Mesenteric fat pad (tissue), 1 donor: ENCODE data around the gene BMS1. TPM values are rescaled to one million over a fixed set of nuclear protein-coding genes. Genes with fewer than 3 reads are reported as not detected.
"Not testable (repeated sequence)": the region's sequence is repeated elsewhere in the genome, so short reads cannot be mapped to it uniquely, and the experiment has no call there.

ENCODE experiments used
- DNase-seq: peaks from one replicate; pipeline ENCODE4 v3.0.0-alpha.2; 2020; ENCODE audit warnings: low spot score
- total RNA-seq: library from RNA; stranded (reverse); fragmentation: NEBNext Ultra II Directional; extraction: Animal tissue kit (Norgen Biotek cat#: 25700); gene quantifications from one replicate; pipeline ENCODE4 v1.2.1, GENCODE V29; 2021
- donor health status: DM: yes; HTN: yes; CAD: no.

Gene BMS1
- total RNA-seq, 1 donor from 2014 or later = 13.7 TPM

DNA sequence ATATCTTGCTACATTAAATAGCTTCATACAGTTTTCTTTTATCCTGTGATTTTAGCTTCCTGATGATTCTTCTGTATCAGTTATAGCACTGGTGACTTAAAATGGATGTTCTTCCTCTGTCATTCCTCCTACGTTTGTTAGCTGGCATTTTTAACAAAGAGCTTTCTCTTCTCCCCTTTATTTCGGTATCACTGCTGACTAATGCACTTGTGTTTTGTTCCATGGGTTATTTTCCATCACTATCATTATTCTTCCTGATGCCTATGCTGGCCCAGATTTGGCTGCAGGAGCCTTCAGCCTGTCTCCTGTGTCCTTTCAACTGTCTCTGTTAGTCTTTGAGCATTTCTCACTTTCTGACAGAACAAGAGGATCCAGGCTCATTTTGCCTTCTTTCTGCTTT lies 13.1 kb downstream of the BMS1 start:
- DNase-seq = no peak

DNA sequence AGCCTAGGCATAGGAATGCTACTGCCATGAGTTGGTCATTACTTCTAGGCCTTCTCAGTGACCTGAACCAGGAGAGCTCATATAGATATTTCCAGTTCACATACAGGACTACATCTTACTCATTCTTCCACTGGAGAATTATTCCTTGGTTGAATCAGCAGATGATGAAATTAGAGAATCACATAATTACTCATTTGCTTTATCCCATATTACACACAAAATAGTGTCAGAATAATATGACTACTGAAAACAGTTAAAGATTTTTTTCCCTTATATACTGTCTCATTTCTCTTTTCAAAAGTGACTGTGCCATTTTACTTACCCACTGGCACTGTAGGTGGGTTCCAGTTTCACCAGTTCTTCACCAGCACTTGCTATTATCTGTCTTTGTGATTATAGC lies 18.5 kb downstream of the BMS1 start:
- DNase-seq = no peak

DNA sequence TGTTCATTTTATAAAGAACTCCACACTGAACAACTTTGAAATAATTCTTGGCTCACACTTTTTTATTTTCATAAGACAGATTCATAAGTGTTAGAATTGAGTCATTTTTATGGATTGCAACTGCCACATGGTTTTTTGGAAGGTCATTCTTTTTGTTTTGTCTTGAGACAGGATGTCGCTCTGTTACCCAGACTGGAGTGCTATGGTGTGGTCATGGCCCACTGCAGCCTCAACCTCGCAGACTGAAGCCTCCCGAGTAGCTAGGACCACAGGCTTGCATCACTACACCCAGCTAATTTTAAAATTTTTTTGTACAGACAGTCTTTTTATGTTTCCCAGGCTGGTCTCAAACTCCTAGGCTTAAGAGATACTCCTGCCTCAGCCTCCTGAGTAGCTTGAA lies 20.3 kb downstream of the BMS1 start:
- DNase-seq = no peak

DNA sequence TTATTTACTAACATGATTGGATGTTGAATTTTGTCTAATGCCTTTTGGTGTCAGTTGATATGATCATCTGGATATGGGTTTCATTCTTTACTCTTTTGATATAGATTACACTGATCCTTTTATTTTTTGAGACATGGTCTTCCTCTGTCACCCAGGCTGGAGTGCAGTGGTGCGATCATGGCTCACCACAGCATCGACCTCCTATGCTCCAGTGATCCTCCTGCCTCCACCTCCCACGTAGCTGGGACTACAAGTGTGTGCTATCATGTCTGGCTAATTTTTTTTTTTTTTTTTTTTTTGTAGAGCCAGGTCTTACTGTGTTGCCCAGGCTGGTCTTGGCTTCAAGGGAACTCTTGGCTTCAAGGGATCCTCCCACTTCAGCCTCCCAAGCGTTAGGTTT lies 27.1 kb downstream of the BMS1 start:
- DNase-seq = no peak

DNA sequence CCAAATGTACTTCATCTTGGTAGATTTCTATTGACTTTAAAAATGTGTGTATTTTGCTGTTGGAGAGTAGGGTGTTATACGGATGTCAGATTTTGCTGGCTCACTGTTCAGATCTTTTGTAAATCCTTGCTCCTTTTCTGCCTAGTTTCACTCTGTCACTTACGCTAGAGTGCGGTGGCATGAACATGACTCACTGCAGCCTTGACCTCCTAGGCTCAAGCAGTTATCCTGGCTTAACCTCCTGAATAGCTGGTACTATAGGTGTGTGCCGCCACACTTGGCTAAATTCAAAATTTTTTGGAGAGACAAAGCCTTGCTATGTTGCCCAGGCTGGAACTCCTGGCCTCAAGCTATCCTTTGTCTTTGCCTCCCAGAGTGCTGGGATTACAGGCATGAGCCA lies 29.4 kb downstream of the BMS1 start:
- DNase-seq = no peak

DNA sequence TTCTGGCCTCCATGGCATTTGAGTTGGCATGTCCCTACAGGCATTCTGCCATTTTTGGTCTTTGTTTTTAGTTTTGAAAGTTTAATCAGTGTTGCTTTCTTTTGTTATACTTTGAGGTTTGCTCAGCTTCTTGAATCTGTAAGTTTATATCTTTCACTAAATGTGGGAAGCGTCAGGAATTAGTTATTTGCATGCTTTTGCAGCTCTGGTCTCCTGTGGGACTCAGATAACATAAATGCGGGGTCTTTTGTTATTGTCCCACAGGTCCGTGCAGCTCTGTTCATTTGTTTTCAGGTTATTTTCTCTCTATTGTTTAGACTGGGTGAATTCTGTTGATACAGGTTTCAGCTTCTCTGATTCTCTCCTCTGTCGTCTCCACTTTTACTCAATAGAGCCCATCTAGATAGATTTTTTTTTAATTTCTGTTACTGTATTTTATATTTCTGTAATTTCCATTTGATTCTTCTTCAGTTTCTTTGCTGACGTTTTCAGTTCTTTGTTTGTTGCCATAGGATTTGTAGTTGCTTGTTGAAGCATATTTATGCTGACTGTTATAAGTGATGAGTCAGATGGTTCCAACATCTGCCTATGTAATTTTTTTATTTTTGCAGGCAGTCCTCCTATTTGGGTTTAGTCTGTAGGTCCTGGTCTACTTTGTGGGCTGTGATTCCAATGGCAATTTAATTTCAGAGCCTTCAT lies 31.5 kb downstream of the BMS1 start:
- DNase-seq = not testable (repeated sequence)

DNA sequence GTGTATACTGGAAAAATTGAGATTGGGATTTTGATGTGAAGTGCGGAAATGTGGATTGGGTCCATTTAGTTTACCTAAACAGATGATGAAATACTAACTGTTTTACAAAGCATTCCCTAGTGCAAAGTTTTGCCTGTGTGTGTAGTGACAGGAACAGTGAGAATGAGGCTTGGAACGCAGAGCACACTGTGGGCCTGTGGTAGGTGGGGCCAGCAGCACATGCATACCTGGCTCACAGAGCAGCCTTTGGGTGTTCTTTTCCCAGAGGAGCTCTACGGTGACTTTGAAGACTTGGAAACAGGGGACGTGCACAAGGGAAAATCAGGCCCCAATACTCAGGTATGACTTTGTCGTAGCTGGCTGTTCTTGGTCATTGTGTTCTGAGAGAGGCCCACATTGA lies 33.7 kb downstream of the BMS1 start:
- DNase-seq = not testable (repeated sequence)

DNA sequence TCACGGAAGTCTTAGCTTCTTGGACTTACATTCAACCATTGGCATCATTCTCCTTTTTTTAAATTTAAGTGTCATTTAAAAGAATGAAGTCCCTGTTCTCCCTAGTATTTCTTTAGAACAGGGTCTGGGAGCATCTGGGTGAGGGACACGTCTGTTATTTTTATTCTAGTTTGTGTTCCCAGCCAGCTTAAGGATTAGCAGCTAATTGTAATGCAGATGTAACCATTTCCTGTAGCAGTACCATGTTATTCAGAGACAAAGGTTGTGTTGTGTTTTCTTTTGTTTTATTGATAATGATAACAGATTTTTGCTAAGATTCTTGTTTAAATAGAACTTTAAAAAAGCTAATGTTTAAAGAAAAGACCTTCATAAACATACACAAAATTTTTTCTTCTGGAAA lies 34.3 kb downstream of the BMS1 start:
- no peak for DNase-seq

DNA sequence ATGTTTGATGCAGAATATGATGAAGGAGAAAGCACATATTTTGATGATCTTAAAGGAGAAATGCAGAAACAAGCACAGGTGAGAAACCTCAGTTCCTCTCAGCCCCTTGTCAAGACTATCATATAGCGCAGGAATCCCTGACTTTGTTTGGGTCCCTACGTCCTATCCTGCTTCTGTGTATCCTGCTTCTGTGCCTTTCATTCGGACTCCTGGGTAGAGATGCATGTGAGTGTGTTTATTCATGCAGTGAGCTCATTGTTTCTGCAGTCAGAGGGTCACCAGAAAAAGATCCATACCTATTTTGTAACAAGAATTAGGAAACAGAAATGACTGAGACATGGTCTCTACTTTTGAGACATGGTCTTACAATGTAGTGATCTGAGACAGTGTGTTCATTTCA lies 34.8 kb downstream of the BMS1 start:
- not testable (repeated sequence) for DNase-seq

DNA sequence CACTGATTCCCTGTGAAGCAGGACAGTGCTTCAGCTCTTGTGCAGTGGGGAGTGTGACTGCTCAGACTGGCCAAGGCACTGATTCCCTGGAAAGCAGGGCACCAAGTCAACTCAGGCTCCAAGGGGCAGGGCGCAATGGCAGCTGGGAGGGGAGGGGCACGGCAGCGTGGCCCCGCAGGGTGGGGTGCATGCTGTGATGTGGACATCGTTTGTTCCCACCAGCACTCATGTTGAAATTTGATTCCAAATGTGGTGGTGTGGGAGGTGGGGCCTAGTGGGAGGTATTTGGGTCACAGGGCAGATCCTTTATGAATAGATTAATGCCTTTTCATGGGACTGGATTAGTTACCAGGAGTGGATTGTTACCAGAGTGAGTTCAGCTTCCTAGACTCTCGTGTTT lies 44.2 kb downstream of the BMS1 start:
- not testable (repeated sequence) for DNase-seq

DNA sequence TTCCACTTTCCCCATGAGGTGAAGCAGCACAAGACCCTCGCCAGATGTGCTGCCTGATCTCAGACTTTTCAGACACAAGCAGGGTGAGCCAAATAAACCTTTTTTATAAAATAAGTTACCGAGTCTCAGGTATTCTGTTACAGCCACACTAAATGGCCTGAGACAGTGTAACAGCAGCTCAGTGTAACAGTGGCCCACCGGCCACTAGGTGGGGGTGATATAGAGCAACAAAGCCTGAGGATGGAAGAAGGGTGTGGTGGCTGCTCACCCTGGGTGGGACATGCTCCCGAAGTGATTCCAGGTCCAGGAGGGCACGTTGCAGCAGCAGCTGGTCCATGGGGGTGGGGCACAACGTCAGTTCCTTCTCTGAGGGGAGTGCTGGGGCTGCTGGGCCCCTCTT lies 44.6 kb downstream of the BMS1 start:
- DNase-seq = no peak

DNA sequence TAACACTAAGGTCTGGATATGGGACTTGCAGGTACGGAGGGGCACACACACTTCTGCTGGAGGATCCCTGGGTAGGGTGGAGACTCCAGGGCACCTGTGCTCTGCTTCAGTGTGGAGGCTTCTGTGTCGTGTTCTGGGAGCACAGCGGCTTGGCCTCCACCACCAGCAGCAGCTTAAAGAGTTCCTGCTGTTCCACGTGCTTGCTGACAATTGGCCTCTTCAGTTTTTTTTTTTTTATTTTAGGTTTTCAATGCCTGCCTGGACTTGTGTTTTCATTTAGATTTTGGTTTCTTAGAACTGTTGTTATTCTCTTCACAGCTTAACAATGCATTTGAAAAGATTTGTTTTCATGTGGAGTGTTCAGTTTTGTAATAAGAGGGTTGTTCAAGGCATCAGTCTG lies 45.8 kb downstream of the BMS1 start:
- DNase-seq = not testable (repeated sequence)

DNA sequence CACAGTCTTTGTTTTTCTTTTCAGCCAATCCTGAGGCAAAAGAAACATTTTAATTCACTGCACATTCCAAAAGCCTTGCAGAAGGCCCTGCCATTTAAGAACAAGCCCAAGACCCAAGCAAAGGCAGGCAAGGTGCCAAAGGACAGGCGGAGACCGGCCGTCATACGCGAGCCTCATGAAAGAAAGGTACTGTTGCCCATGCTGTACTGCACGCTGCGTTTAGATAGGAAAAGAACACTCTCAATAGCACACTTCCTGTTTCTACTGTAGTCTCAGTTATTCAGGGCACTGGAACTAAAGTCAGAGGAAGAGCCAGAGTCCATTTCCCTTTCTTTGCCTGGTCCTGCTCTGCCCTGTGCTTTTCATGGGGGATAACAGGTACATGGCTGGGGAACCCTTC lies 47.6 kb downstream of the BMS1 start:
- no peak for DNase-seq

DNA sequence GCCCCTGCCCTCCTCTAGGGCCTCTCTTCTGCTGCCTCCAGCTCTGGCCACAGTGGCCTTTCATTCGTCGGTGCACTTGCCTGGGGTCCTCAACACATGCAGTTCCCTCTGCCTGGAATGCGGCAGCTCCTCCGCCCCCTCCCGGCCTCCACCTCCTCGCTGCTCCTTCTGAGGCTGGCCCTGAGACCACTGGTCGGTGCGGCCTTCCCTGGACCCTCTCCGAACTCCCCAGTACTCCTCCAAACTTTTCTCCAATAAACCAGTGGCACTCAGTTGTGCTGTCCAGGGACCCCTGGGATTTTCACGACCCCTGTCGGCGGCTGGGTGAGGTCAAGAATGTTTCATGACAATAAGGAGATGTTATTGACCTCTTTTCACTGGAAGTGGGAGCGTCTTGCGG lies 53.5 kb downstream of the BMS1 start:
- no peak for DNase-seq

DNA sequence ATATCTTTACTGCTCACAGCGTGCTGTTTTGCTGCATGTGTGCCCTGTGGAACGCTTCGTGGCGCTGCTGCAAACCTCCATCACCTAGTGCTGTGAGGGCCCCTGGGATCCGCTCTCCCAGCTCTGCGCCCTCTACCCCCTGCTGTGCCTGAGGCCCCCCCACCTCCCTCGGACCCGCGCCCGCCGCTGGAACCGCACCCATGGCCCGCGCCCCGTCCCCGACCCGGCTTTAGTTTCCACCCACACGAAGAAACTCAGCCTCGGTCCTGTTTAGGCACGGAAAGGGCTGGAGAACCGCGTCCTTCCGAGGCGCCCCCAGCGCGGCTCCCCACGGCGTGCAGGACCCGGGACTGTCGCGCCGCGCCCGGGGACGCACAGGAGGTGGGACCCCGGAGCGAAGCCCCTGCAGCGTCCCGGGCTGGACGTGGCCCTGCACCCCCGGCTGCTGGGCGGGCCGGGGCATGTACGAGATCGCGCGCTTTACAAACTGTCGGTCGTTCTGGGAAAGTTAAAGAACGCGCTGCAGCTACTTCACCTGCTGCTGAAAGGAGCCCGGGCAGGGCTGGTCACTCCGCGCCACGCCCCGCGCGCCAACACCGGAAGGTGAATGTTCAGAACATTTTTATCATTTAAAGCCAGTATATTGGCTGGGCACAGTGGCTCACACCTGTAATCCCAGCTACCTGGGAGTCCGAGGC lies 54.3 kb downstream of the BMS1 start:
- DNase-seq = no peak

DNA sequence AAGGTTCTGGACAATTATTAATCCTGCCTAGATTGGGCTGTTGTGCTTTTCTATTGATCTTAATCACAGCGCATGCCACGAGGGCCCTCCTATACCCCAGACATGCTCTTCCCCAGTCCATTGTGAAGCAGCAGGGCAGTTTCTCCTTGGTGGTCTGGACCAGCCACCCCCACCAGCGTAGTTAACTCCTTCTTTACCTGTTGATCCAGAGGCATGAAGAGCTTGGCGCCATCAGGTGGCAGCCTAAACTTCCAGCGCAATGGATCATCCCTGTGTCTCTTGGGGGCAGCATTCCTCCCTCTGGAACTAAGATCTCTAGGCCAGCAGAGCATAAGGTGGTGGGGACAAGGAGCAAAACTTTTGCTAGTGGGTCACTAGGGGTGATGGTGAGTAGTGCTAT lies 62.2 kb downstream of the BMS1 start:
- not testable (repeated sequence) for DNase-seq

DNA sequence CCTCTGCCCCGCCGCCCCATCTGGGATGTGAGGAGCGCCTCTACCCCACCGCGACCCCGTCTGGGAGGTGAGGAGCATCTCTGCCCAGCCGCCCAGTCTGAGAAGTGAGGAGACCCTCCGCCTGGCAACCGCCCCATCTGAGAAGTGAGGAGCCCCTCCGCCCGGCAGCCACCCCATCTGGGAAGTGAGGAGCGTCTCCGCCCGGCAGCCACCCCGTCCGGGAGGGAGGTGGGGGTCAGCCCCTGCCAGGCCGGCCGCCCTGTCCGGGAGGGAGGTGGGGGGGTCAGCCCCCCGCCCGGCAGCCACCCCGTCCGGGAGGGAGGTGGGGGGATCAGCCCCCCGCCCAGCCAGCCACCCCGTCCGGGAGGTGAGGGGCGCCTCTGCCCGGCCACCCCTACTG lies 64.7 kb downstream of the BMS1 start:
- not testable (repeated sequence) for DNase-seq

DNA sequence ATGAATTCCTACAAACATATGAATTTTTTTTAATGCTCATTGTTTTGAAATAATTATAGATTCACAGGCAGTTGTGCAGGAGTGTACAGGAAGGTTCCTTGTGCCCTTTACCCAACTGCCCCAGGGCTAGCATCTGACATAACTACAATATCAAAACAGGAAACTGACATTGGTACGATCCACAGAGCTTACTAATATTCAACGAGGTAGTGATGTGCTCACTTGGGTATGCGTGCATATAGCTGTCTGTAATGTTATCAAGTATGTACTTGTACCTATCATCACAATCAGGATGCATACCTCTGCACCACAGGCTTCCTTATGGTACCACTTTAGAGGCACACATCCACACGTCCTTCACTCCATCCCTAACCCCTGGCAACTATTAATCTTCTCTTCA lies 68.3 kb downstream of the BMS1 start:
- no peak for DNase-seq

DNA sequence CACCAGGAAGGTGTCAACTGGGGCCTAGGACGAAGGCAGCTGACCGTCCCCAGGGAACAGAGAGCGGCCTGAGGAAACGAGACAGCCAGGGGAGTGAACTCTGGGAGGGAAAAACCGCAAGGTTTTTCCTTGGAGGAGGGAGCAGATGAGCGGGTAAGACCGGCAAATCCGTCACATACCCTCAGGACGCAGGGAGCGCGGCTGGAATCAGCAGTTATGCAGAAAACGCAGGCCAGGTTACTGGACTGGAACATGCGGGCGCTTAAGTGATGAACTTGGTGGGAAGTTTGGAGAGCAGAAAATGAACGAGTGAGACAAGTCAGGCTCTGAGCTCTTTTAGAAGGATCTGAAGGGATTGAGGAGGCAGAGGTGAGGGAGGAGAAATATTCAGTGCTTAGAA lies 76.7 kb downstream of the BMS1 start:
- DNase-seq = no peak

DNA sequence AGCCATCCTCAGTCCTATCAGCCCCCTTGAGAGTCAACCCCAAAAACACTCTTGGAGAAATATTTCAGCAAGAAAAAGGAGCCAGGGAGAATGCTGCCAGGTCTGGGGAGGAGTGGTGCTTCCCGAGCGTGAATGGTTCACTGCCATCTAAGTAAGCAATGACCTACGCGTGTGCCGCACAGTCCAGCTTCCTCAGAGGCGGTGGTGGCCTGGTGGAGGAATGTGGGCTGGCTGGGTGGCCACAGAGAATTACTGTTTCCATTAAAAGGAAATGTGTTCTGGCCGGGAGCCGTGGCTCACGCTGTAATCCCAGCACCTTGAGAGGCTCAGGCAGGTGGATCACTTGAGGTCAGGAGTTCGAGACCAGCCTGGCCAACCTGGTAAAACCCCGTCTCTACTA lies 77.4 kb downstream of the BMS1 start:
- DNase-seq = not testable (repeated sequence)

DNA sequence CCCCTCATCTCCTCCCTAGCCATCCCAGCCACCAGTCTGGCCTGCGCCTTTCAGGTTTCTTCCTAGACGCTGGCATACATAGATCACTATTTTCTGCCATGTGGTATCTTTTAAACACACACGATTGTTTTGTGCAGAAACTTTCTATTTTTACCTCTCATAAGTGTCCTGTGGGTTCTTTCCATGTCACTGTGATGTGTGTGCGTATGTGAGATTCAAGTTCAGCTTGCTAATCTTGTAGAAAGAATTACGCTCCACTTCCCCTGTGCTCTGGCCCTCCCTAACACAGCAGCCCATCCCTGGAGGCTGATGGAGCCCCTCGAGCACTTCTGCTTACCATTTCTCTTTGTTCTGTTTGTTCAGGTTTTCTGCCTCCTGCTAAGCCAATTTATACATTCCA lies 80.2 kb downstream of the BMS1 start:
- DNase-seq = not testable (repeated sequence)

DNA sequence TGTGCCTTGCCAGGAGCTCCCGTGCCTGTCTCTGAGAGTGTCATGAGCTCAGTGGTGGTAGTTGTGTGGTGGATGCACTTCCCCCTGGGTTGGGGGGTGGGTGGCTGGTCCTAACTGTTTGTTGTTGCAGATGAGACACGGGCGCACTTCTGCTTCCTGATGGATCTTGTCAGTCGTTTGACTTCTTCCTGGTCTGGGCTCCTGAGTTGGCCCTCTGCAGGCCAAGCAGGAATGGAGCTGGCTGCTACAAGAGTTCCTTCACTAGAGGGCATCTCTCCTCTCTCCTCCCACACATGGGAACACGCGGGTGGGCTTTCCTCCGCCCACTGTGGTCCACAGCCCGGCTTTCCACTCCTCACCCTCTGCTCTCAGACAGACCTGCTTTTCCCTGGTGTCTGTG lies 82.0 kb downstream of the BMS1 start:
- DNase-seq = no peak

DNA sequence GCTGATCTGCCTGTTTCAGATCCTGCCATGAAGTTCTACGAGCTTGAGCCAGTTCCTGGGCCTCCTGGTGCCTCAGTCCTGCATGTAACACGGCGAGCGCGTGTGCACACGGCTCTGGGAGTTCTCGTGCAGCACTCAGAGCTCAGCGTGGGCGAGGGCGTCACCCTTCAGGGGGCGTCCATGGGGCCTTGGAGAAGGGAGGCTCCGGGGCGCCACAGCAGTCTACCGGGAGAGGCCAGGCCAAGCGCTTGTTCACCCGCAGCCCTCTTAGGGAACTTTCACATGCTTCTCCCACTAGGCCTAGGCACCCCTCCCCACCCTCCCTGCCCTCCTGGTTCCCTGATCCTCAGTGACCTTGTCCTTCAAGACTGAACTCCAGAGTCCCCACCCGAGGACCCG lies 83.1 kb downstream of the BMS1 start:
- no peak for DNase-seq
